Glutamatergic neuron (in vitro differentiated cells): ENCODE data around the gene PLXDC2. TPM values are rescaled to one million over a fixed set of nuclear protein-coding genes. Genes with fewer than 3 reads are reported as not detected.

Source experiments
- DNase-seq: peaks from one replicate; pipeline ENCODE4 v3.0.0; 2022
- H3K27ac Mint-ChIP-seq: one replicate; pipeline ENCODE4 v1.8.0; 2020; ENCODE audit warnings: mild to moderate bottlenecking, mixed read lengths, inconsistent platforms; ENCODE audit not compliant: unreplicated experiment
- H3K27me3 Mint-ChIP-seq: one replicate; pipeline ENCODE4 v1.8.0; 2020; ENCODE audit warnings: mild to moderate bottlenecking, moderate library complexity, mixed read lengths, inconsistent platforms; ENCODE audit not compliant: unreplicated experiment
- H3K36me3 Mint-ChIP-seq: one replicate; pipeline ENCODE4 v1.8.0; 2020; ENCODE audit warnings: mild to moderate bottlenecking, mixed read lengths, inconsistent platforms; ENCODE audit not compliant: unreplicated experiment
- H3K4me1 Mint-ChIP-seq: one replicate; pipeline ENCODE4 v1.8.0; 2020; ENCODE audit warnings: mild to moderate bottlenecking, low read depth, mixed read lengths, inconsistent platforms; ENCODE audit not compliant: unreplicated experiment
- H3K4me3 Mint-ChIP-seq: one replicate; pipeline ENCODE4 v1.8.0; 2020; ENCODE audit warnings: mild to moderate bottlenecking, mixed read lengths, inconsistent platforms; ENCODE audit not compliant: unreplicated experiment
- H3K9me3 Mint-ChIP-seq: one replicate; pipeline ENCODE4 v1.8.0; 2020; ENCODE audit warnings: mild to moderate bottlenecking, moderate library complexity, mixed read lengths, inconsistent platforms; ENCODE audit not compliant: unreplicated experiment
- CTCF ChIP-seq: fragments of 200-600 bp; sonication (generic); IDR thresholded peaks from one replicate; pipeline ENCODE4 v1.5.0; 2021; ENCODE audit not compliant: partially characterized antibody, unreplicated experiment
- total RNA-seq: library from RNA; stranded (reverse); fragmentation: NEBNext Ultra II Directional; extraction: Animal tissue kit (Norgen Biotek cat#: 25700); gene quantifications from one replicate; pipeline ENCODE4 v1.2.1, GENCODE V29; 2021; ENCODE audit not compliant: unreplicated experiment

Gene PLXDC2
- total RNA-seq, 1 donor from 2014 or later, result 3.9 TPM

- no peak overlapping the region for H3K27ac Mint-ChIP-seq
- no peaks in the 10 kb centered on the region for H3K36me3 Mint-ChIP-seq
- H3K4me3 Mint-ChIP-seq, result no peak overlapping the region
- H3K4me1 Mint-ChIP-seq, result no peaks in the 10 kb centered on the region
- no peak for TF ChIP-seq CTCF
- H3K27me3 Mint-ChIP-seq, result no peaks in the 10 kb centered on the region
- DNase-seq, result no peak
- no peaks in the 10 kb centered on the region for H3K9me3 Mint-ChIP-seq
Observed at GRCh38 chr10:20247891-20248708, 431.9 kb downstream of the PLXDC2 start.

- Mint-ChIP-seq H3K27me3 (no peaks in the 10 kb centered on the region), H3K4me3 (no peak overlapping the region), H3K27ac (no peak overlapping the region), H3K4me1 (no peaks in the 10 kb centered on the region), H3K36me3 (no peaks in the 10 kb centered on the region), H3K9me3 (no peaks in the 10 kb centered on the region)
- no peak for TF ChIP-seq CTCF
- DNase-seq, result no peak
Observed at GRCh38 chr10:20254078-20254477, 437.8 kb downstream of the PLXDC2 start.

- Mint-ChIP-seq H3K27me3 (peaks cover under 1% of the 10 kb centered on the region), H3K4me1 (no peaks in the 10 kb centered on the region), H3K27ac (no peak overlapping the region), H3K9me3 (no peaks in the 10 kb centered on the region), H3K36me3 (no peaks in the 10 kb centered on the region), H3K4me3 (no peak overlapping the region)
- no peak for TF ChIP-seq CTCF
- DNase-seq, result no peak
Observed at GRCh38 chr10:20254497-20254896, 438.3 kb downstream of the PLXDC2 start.

- TF ChIP-seq CTCF, result no peak
- no peaks in the 10 kb centered on the region for H3K9me3 Mint-ChIP-seq
- H3K36me3 Mint-ChIP-seq, result no peaks in the 10 kb centered on the region
Observed at GRCh38 chr10:20256969-20257368, 440.7 kb downstream of the PLXDC2 start.

GRCh38 chr10:20257422-20257821 lies 441.2 kb downstream of the PLXDC2 start:
- Mint-ChIP-seq H3K27ac (no peak overlapping the region), H3K36me3 (no peaks in the 10 kb centered on the region), H3K4me1 (no peaks in the 10 kb centered on the region), H3K9me3 (no peaks in the 10 kb centered on the region), H3K27me3 (peaks cover 3% of the 10 kb centered on the region), H3K4me3 (no peak overlapping the region)
- DNase-seq, result no peak
- TF ChIP-seq CTCF, result no peak

More at GRCh38 chr10:20256969-20257368, 440.7 kb downstream of the PLXDC2 start:
- Mint-ChIP-seq H3K4me1 (no peaks in the 10 kb centered on the region), H3K27me3 (peaks cover 3% of the 10 kb centered on the region), H3K4me3 (no peak overlapping the region), H3K27ac (no peak overlapping the region)
- DNase-seq, result no peak
